Ascending aorta (tissue), 2 donors: ENCODE results near the gene ANO4. TPM values are rescaled to one million over a fixed set of nuclear protein-coding genes. Genes with fewer than 3 reads are reported as not detected.

Source experiments
- DNase-seq, 2 donors: peaks; one replicate each; pipeline ENCODE4 v3.0.0-alpha.2; 2019; ENCODE audit warnings: low spot score in 2 of 2
- H3K27ac ChIP-seq, 2 donors: fragments of 200-600 bp; sonication (generic); one replicate each; pipeline ENCODE4 v1.5.1; 2016 to 2017; ENCODE audit warnings: mild to moderate bottlenecking in 1 of 2
- H3K27me3 ChIP-seq: fragments of 200-600 bp; sonication (generic); one replicate; pipeline ENCODE4 v1.5.1; 2017
- H3K36me3 ChIP-seq, 2 donors: fragments of 200-600 bp; sonication (generic); one replicate each; pipeline ENCODE4 v1.5.1; 2016
- H3K4me1 ChIP-seq, 2 donors: fragments of 200-600 bp; sonication (generic); one replicate each; pipeline ENCODE4 v1.5.1; 2016 to 2017; ENCODE audit warnings: mild to moderate bottlenecking in 1 of 2
- H3K4me3 ChIP-seq, 2 donors: fragments of 200-600 bp; sonication (generic); one replicate each; pipeline ENCODE4 v1.5.1; 2016 to 2017; ENCODE audit warnings: mild to moderate bottlenecking in 1 of 2
- H3K9me3 ChIP-seq, 2 donors: fragments of 200-600 bp; sonication (generic); one replicate each; pipeline ENCODE4 v1.5.1; 2016
- CTCF ChIP-seq, 3 experiments: fragments of 200-600 bp in 2 of 3; fragments of 450-650 bp in 1 of 3; sonication (generic) in 2 of 3; IDR thresholded peaks; one replicate each; pipeline ENCODE4 v1.5.1; 2016 to 2019; ENCODE audit warnings: antibody characterized with exemption in 3 of 3, mild to moderate bottlenecking in 1 of 3, moderate library complexity in 1 of 3
- intact Hi-C: fragments of 100-400 bp; cut with DNase I; formaldehyde crosslinking; loops from one replicate; pipeline ENCODE4 v1.15.1; 2023
- total RNA-seq: library from RNA; depleted of rRNA; stranded (reverse); fragments of >200 nt; gene quantifications from one replicate; pipeline ENCODE4 v1.1.0, GENCODE V29; 2016

ANO4 gene
- total RNA-seq, 1 donor from 2014 or later = 0.11 TPM

GRCh38 chr12:101173197-101173749 lies 378.7 kb downstream of the ANO4 start:
- Histone ChIP-seq H3K4me1 (no peaks in the 10 kb centered on the region), H3K36me3 (no peaks in the 10 kb centered on the region)

GRCh38 chr12:101174541-101174940 lies 380.0 kb downstream of the ANO4 start:
- no peaks in the 10 kb centered on the region for H3K4me1 ChIP-seq
- no peak for DNase-seq
- no peaks in the 10 kb centered on the region for H3K9me3 ChIP-seq
- no peaks in the 10 kb centered on the region for H3K36me3 ChIP-seq
- H3K27ac ChIP-seq = no peak overlapping the region
- H3K4me3 ChIP-seq = no peak overlapping the region
- H3K27me3 ChIP-seq = no peaks in the 10 kb centered on the region
- TF ChIP-seq CTCF (IDR thresholded peaks at IDR 0.05) = no peak
- intact Hi-C loops = no loop called here

More at GRCh38 chr12:101173197-101173749, 378.7 kb downstream of the ANO4 start:
- no peaks in the 10 kb centered on the region for H3K9me3 ChIP-seq
- intact Hi-C loops = no loop called here
- H3K27ac ChIP-seq = no peak overlapping the region
- no peak overlapping the region for H3K4me3 ChIP-seq
- no peaks in the 10 kb centered on the region for H3K27me3 ChIP-seq
- no peak for DNase-seq
- no peak for TF ChIP-seq CTCF (IDR thresholded peaks at IDR 0.05)

Other genes with a start within 250 kb of the ANO4 start
- not detected for gene GAS2L3, start 221.1 kb upstream of the ANO4 start, total RNA-seq